A172 (cell line): ENCODE measurements around the gene MAN1A2. TPM values are rescaled to one million over a fixed set of nuclear protein-coding genes. Genes with fewer than 3 reads are reported as not detected.
"Not testable (repeated sequence)": the region's sequence is repeated elsewhere in the genome, so short reads cannot be mapped to it uniquely, and the experiment has no call there.

Experiments used
- DNase-seq: peaks from one replicate; pipeline ENCODE4 v3.0.0-alpha.2; 2015; ENCODE audit warnings: low spot score
- total RNA-seq: library from RNA; depleted of rRNA; stranded (reverse); fragments of >200 nt; shearing (Covaris generic); gene quantifications from 2 replicates; pipeline ENCODE4 v1.2.3, GENCODE V29; 2014

MAN1A2 gene
- total RNA-seq, 1 experiment from 2014 or later, result 36.4 TPM

- no peak for DNase-seq
Observed at GRCh38 chr1:117398957-117399356, 31.7 kb downstream of the MAN1A2 start.

- DNase-seq, result no peak
Observed at GRCh38 chr1:117401761-117402160, 34.5 kb downstream of the MAN1A2 start.

GRCh38 chr1:117403597-117403996, 36.3 kb downstream of the MAN1A2 start:
- DNase-seq, result no peak

GRCh38 chr1:117405042-117405441, 37.8 kb downstream of the MAN1A2 start:
- DNase-seq, result no peak

- no peak for DNase-seq
Observed at GRCh38 chr1:117412472-117412871, 45.2 kb downstream of the MAN1A2 start.

GRCh38 chr1:117413412-117413811, 46.2 kb downstream of the MAN1A2 start:
- no peak for DNase-seq

GRCh38 chr1:117414943-117415342, 47.7 kb downstream of the MAN1A2 start:
- DNase-seq, result no peak

GRCh38 chr1:117416004-117416403, 48.8 kb downstream of the MAN1A2 start:
- no peak for DNase-seq

- DNase-seq, result no peak
Observed at GRCh38 chr1:117416546-117417125, 49.4 kb downstream of the MAN1A2 start.

GRCh38 chr1:117425050-117425734, 57.9 kb downstream of the MAN1A2 start:
- DNase-seq, result no peak

GRCh38 chr1:117427297-117427696, 60.0 kb downstream of the MAN1A2 start:
- no peak for DNase-seq

- no peak for DNase-seq
Observed at GRCh38 chr1:117433943-117434342, 66.7 kb downstream of the MAN1A2 start.

GRCh38 chr1:117436513-117436912, 69.3 kb downstream of the MAN1A2 start:
- DNase-seq, result no peak

GRCh38 chr1:117447661-117448060, 80.4 kb downstream of the MAN1A2 start:
- no peak for DNase-seq

GRCh38 chr1:117452216-117452615, 85.0 kb downstream of the MAN1A2 start:
- DNase-seq, result no peak

GRCh38 chr1:117453958-117454357, 86.7 kb downstream of the MAN1A2 start:
- DNase-seq, result no peak

- DNase-seq, result not testable (repeated sequence)
Observed at GRCh38 chr1:117458410-117458809, 91.2 kb downstream of the MAN1A2 start.

GRCh38 chr1:117466761-117467160, 99.5 kb downstream of the MAN1A2 start:
- DNase-seq, result no peak

GRCh38 chr1:117467336-117467735, 100.1 kb downstream of the MAN1A2 start:
- DNase-seq, result no peak

GRCh38 chr1:117473063-117473462, 105.8 kb downstream of the MAN1A2 start:
- DNase-seq, result no peak

GRCh38 chr1:117475495-117475894, 108.2 kb downstream of the MAN1A2 start:
- not testable (repeated sequence) for DNase-seq

GRCh38 chr1:117479086-117479485, 111.8 kb downstream of the MAN1A2 start:
- DNase-seq, result no peak

GRCh38 chr1:117481410-117481809, 114.2 kb downstream of the MAN1A2 start:
- DNase-seq, result no peak

GRCh38 chr1:117493906-117494305, 126.7 kb downstream of the MAN1A2 start:
- DNase-seq, result no peak
